PC-3 (cell line): ENCODE data around the gene BACH2.
A peak's percentile ranks its signal among the peaks of the same experiment; 100 is the strongest.

Source experiments
- EZH2 ChIP-seq: fragments of 300-600 bp; sonication (generic); IDR thresholded peaks from one replicate; pipeline ENCODE4 v1.6.1; 2017; ENCODE audit warnings: antibody characterized with exemption, mild to moderate bottlenecking, low read length; ENCODE audit not compliant: unreplicated experiment
- EZH2phosphoT487 ChIP-seq: fragments of 300-600 bp; sonication (generic); IDR thresholded peaks from 2 replicates; pipeline ENCODE4 v1.6.1; 2018; ENCODE audit warnings: mild to moderate bottlenecking, antibody characterized with exemption, low read length, borderline replicate concordance
- TF ChIP-seq, protein P1 (sequence below): fragments of 300-600 bp; sonication (generic); conservative IDR thresholded peaks from 2 replicates; pipeline ENCODE4 v1.5.1; 2017; ENCODE audit warnings: antibody characterized with exemption, low read depth, mild to moderate bottlenecking, low read length

DNA sequence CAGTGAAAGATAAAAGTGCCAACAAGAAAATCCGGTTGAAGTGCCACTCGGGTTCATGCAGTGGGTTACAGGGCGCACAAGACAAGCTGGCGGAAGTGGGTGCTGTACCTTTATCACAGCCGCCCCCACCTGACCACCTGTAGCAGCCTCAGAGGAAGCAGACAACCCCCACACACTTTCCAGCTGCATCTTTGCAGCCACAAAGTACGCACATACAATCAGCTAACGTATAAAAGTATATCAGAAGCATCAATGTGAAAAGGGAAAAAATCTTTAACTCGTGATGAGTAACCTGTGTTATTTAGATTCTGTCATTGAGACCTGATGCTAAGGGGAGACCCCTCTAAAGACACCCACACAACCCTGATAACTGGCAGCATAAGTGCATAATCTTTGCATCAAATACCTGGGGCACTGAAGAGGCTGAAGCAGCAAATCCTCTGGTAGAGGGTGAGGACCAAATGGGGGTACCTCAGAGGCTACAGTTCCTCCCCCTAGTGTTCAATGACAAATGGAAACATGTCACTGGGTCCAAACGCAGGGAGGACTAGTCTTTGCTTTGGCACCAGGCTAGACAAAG is 22.1 kb downstream of the BACH2 start:
- TF ChIP-seq, protein P1, sequence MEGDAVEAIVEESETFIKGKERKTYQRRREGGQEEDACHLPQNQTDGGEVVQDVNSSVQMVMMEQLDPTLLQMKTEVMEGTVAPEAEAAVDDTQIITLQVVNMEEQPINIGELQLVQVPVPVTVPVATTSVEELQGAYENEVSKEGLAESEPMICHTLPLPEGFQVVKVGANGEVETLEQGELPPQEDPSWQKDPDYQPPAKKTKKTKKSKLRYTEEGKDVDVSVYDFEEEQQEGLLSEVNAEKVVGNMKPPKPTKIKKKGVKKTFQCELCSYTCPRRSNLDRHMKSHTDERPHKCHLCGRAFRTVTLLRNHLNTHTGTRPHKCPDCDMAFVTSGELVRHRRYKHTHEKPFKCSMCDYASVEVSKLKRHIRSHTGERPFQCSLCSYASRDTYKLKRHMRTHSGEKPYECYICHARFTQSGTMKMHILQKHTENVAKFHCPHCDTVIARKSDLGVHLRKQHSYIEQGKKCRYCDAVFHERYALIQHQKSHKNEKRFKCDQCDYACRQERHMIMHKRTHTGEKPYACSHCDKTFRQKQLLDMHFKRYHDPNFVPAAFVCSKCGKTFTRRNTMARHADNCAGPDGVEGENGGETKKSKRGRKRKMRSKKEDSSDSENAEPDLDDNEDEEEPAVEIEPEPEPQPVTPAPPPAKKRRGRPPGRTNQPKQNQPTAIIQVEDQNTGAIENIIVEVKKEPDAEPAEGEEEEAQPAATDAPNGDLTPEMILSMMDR: peak; percentile 30; the same call in 1 of the 2 replicates
- TF ChIP-seq EZH2 (no peak), EZH2phosphoT487 (no peak)
